PC-3 (cell line): Measurements from ENCODE around the gene LDHAL6B. TPM values are rescaled to one million over a fixed set of nuclear protein-coding genes. Genes with fewer than 3 reads are reported as not detected.

Source experiments
- ATAC-seq: fragments of 200-7000 bp; cut with Tn5 transposase; 2 replicates; pipeline ENCODE4 v1.9.1; 2020; ENCODE audit warnings: mild to moderate bottlenecking, moderate library complexity
- BruUV-seq: library from RNA; stranded (reverse); fragments of 400-500 nt; replicated peaks from 2 replicates; lab custom pipeline; 2021; lab: Mats Ljungman, UMichigan
- CTCF ChIA-PET: fragments of 300-600 bp; sonication (Branson Sonifier 250); formaldehyde crosslinking; loops from one replicate; lab custom pipeline; 2022; ENCODE audit warnings: antibody characterized with exemption; lab: Charles Lee
- POLR2A ChIA-PET: fragments of 300-600 bp; sonication (Branson Sonifier 250); formaldehyde crosslinking; loops from one replicate; lab custom pipeline; 2022; ENCODE audit warnings: antibody characterized with exemption; ENCODE audit not compliant: unreplicated experiment; lab: Charles Lee
- DNase-seq: peaks from one replicate; pipeline ENCODE4 v3.0.0-alpha.2; 2015
- H2AFZ ChIP-seq: fragments of 300-600 bp; sonication (generic); 2 replicates; pipeline ENCODE4 v1.6.0; 2016; ENCODE audit warnings: antibody characterized with exemption, low read length
- H3F3A ChIP-seq: fragments of 300-600 bp; sonication (generic); one replicate; pipeline ENCODE4 v1.6.0; 2017; ENCODE audit warnings: antibody characterized with exemption, low read length, control low read depth, mild to moderate bottlenecking; ENCODE audit not compliant: unreplicated experiment
- H3K27ac ChIP-seq: fragments of 300-600 bp; sonication (generic); 2 replicates; pipeline ENCODE4 v1.5.1; 2016; ENCODE audit warnings: mild to moderate bottlenecking, low read length
- H3K27me3 ChIP-seq: fragments of 300-600 bp; sonication (generic); 2 replicates; pipeline ENCODE4 v1.6.1; 2016; ENCODE audit warnings: low read length, mixed read lengths
- H3K36me3 ChIP-seq: fragments of 300-600 bp; sonication (generic); 2 replicates; pipeline ENCODE4 v1.6.1; 2016; ENCODE audit warnings: low read depth, mixed run types, low read length, mixed read lengths
- H3K4me1 ChIP-seq: fragments of 300-600 bp; sonication (generic); 2 replicates; pipeline ENCODE4 v1.5.1; 2016; ENCODE audit warnings: low read length; ENCODE audit not compliant: insufficient read depth
- H3K4me2 ChIP-seq: fragments of 300-600 bp; sonication (generic); 2 replicates; pipeline ENCODE4 v1.6.0; 2016; ENCODE audit warnings: low read length
- H3K4me3 ChIP-seq: fragments of 300-600 bp; sonication (generic); 2 replicates; pipeline ENCODE4 v1.5.1; 2016; ENCODE audit warnings: mild to moderate bottlenecking, low read length, mixed read lengths
- H3K79me2 ChIP-seq: fragments of 300-600 bp; sonication (generic); 2 replicates; pipeline ENCODE4 v1.6.1; 2017; ENCODE audit warnings: low read length, mixed read lengths
- H3K9ac ChIP-seq: fragments of 300-600 bp; sonication (generic); 2 replicates; pipeline ENCODE4 v1.6.0; 2016; ENCODE audit warnings: mild to moderate bottlenecking, low read length
- H3K9me2 ChIP-seq: fragments of 300-600 bp; sonication (generic); replicated peaks from 2 replicates; pipeline ENCODE4 v1.6.1; 2016; ENCODE audit warnings: mixed run types, low read length, mixed read lengths
- H3K9me3 ChIP-seq: fragments of 300-600 bp; sonication (generic); 2 replicates; pipeline ENCODE4 v1.6.1; 2016; ENCODE audit warnings: low read length, mixed read lengths
- H4K20me1 ChIP-seq: fragments of 300-600 bp; sonication (generic); 2 replicates; pipeline ENCODE4 v1.6.1; 2016; ENCODE audit warnings: low read length, mixed read lengths
- EZH2 ChIP-seq: fragments of 300-600 bp; sonication (generic); IDR thresholded peaks from one replicate; pipeline ENCODE4 v1.6.1; 2017; ENCODE audit warnings: antibody characterized with exemption, mild to moderate bottlenecking, low read length; ENCODE audit not compliant: unreplicated experiment
- EZH2phosphoT487 ChIP-seq: fragments of 300-600 bp; sonication (generic); IDR thresholded peaks from 2 replicates; pipeline ENCODE4 v1.6.1; 2018; ENCODE audit warnings: mild to moderate bottlenecking, antibody characterized with exemption, low read length, borderline replicate concordance
- intact Hi-C: fragments of 100-400 bp; cut with micrococcal nuclease; formaldehyde crosslinking; loops from 2 replicates; pipeline ENCODE4 v1.9.0; 2023
- total RNA-seq: library from RNA; depleted of rRNA; stranded (reverse); fragments of >200 nt; gene quantifications from 2 replicates; pipeline ENCODE4 v1.2.3, GENCODE V29; 2014
- TF ChIP-seq, protein P1 (sequence below): fragments of 300-600 bp; sonication (generic); conservative IDR thresholded peaks from 2 replicates; pipeline ENCODE4 v1.5.1; 2017; ENCODE audit warnings: antibody characterized with exemption, low read depth, mild to moderate bottlenecking, low read length

LDHAL6B gene
- total RNA-seq, 1 experiment from 2014 or later, result not detected

DNA sequence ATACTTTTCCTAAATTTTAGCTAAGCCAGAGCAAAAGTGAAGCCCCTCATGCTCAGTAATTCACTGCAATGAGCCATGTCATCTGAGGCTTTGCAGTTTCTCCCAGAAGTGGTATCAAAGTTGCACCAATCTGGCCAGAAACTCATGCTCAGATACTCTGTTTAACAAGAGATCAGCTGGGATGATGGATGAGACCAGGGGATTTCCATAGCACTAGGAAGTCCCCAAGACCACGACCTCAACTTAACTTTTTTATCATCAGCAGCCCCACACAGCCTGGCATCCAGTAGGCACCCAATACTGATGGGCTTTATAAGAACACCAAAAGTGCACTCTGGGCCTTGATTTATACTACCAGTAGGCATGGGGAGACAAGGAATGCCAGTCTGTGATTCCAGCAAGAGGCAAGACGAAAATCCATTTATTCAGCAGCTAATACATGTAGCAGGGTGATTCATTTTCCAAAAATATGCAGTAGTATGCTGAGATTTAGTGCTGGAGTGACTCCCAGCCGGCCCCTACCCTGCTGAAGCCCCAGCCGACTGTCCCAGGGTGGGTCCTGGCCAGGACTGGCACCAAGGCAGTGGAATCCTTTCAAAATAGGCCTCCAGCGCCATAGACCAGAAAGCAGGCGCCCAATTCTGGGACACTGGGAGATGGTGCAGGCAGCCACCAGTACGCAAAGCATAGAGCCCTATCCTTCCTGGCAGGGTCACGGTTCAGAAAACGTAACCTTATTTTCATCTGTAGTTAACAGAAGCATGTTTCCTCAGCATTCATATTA is 612 bp upstream of the LDHAL6B start:
- H3K27me3 ChIP-seq, result no peaks in the 10 kb centered on the region
- no peak overlapping the region for H3K9ac ChIP-seq
- no peaks in the 10 kb centered on the region for H3K79me2 ChIP-seq
- BruUV-seq, result no TSS peak
- peaks cover 44% of the 10 kb centered on the region for H3K36me3 ChIP-seq
- no peak overlapping the region for H2AFZ ChIP-seq
- H3K9me3 ChIP-seq, result no peaks in the 10 kb centered on the region
- H3F3A ChIP-seq, result no peaks in the 10 kb centered on the region
- TF ChIP-seq EZH2 (no peak), EZH2phosphoT487 (no peak)
- TF ChIP-seq, protein P1, sequence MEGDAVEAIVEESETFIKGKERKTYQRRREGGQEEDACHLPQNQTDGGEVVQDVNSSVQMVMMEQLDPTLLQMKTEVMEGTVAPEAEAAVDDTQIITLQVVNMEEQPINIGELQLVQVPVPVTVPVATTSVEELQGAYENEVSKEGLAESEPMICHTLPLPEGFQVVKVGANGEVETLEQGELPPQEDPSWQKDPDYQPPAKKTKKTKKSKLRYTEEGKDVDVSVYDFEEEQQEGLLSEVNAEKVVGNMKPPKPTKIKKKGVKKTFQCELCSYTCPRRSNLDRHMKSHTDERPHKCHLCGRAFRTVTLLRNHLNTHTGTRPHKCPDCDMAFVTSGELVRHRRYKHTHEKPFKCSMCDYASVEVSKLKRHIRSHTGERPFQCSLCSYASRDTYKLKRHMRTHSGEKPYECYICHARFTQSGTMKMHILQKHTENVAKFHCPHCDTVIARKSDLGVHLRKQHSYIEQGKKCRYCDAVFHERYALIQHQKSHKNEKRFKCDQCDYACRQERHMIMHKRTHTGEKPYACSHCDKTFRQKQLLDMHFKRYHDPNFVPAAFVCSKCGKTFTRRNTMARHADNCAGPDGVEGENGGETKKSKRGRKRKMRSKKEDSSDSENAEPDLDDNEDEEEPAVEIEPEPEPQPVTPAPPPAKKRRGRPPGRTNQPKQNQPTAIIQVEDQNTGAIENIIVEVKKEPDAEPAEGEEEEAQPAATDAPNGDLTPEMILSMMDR, result no peak
- ATAC-seq (no peak), DNase-seq (no peak)
- H3K4me2 ChIP-seq, result no peak overlapping the region
- H3K27ac ChIP-seq, result no peak overlapping the region
- POLR2A ChIA-PET, result no interaction called here
- CTCF ChIA-PET, result no interaction called here
- H3K4me1 ChIP-seq, result peaks cover 2% of the 10 kb centered on the region
- no peaks in the 10 kb centered on the region for H3K9me2 ChIP-seq
- H4K20me1 ChIP-seq, result no peaks in the 10 kb centered on the region
- no peak overlapping the region for H3K4me3 ChIP-seq
- intact Hi-C loops, result no loop called here

DNA sequence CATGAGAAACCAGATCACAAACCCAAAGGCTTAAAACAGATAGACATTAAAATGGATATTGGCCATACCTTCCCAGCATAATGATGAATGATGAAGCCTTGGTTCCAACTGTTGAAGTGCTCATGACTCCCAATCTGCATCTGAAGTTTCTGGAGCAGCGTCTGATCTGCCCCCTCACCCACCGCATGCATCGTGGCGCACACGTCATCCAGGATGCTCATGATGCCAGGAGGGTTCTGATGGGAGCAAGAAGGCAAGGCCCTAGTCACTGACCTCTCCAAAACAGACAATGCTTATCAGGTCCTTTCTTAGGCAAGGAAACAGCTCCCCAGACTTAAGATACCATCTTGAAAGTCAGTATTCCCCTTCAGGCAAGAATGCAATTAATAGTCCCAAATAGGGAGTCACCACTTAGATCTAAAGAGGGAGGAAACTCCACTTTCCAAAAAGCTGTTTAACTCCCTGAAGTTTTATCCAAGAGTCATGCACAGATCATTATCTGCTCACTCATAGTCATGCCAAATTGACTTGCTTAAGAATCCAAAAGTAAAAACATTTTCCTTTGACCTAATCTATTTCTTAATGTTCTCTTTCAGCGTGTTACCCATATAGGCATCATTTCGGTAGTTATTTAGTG is 2.1 kb downstream of the LDHAL6B start:
- Histone ChIP-seq H3K4me2 (no peak overlapping the region), H3K9me2 (no peaks in the 10 kb centered on the region), H4K20me1 (no peaks in the 10 kb centered on the region), H3K27me3 (no peaks in the 10 kb centered on the region), H3K4me3 (no peak overlapping the region), H3K9ac (no peak overlapping the region), H2AFZ (no peak overlapping the region), H3K27ac (no peak overlapping the region), H3K79me2 (no peaks in the 10 kb centered on the region), H3K36me3 (peaks cover 38% of the 10 kb centered on the region), H3K9me3 (no peaks in the 10 kb centered on the region), H3F3A (no peaks in the 10 kb centered on the region), H3K4me1 (no peaks in the 10 kb centered on the region)
- POLR2A ChIA-PET, result no interaction called here
- TF ChIP-seq EZH2 (no peak), EZH2phosphoT487 (no peak)
- TF ChIP-seq, protein P1, result no peak
- intact Hi-C loops, result no loop called here
- ATAC-seq (no peak), DNase-seq (peak; percentile 13)
- no TSS peak for BruUV-seq
- CTCF ChIA-PET, result no interaction called here

DNA sequence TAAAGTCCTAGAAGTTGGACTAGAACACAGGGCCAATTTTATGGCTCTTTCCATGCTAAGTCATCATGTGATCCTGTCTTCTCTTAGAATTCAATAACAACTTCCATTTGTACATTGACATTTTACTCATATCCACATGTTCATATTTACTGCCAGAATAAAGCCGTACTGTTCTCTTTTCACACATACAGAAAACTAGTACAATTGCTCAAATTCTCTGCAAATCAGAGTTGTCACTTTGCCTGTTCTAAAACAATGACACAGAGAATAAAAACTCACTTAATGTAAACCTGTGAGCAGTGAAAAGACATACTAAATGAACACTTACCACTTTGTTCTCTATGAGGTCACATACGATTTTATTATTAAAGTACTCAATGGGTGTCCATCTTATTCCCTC is 3.5 kb downstream of the LDHAL6B start:
- Histone ChIP-seq H3K4me2 (no peak overlapping the region), H3F3A (no peaks in the 10 kb centered on the region), H3K9me2 (no peaks in the 10 kb centered on the region), H3K4me3 (no peak overlapping the region), H3K36me3 (peaks cover 38% of the 10 kb centered on the region), H3K9me3 (no peaks in the 10 kb centered on the region), H3K4me1 (no peaks in the 10 kb centered on the region), H3K9ac (no peak overlapping the region), H3K27me3 (no peaks in the 10 kb centered on the region), H3K79me2 (no peaks in the 10 kb centered on the region), H2AFZ (no peak overlapping the region), H3K27ac (no peak overlapping the region), H4K20me1 (no peaks in the 10 kb centered on the region)
- no peak for DNase-seq
- no peak for TF ChIP-seq EZH2phosphoT487
- TF ChIP-seq EZH2, result no peak
- TF ChIP-seq, protein P1, result no peak
- ATAC-seq, result no peak
- intact Hi-C loops, result no loop called here
- ChIA-PET POLR2A (no interaction called here), CTCF (no interaction called here)
- no TSS peak for BruUV-seq
